ENCODE measurements around the gene JPH2. TPM values are rescaled to one million over a fixed set of nuclear protein-coding genes. Genes with fewer than 3 reads are reported as not detected.

Gene JPH2
- total and polyA plus RNA-seq, 2 experiments from 2014 or later: 0.16 to 1.1 TPM

GRCh38 chr20:44123874-44124535, 63.0 kb downstream of the JPH2 start:
- TF ChIP-seq, protein P1, sequence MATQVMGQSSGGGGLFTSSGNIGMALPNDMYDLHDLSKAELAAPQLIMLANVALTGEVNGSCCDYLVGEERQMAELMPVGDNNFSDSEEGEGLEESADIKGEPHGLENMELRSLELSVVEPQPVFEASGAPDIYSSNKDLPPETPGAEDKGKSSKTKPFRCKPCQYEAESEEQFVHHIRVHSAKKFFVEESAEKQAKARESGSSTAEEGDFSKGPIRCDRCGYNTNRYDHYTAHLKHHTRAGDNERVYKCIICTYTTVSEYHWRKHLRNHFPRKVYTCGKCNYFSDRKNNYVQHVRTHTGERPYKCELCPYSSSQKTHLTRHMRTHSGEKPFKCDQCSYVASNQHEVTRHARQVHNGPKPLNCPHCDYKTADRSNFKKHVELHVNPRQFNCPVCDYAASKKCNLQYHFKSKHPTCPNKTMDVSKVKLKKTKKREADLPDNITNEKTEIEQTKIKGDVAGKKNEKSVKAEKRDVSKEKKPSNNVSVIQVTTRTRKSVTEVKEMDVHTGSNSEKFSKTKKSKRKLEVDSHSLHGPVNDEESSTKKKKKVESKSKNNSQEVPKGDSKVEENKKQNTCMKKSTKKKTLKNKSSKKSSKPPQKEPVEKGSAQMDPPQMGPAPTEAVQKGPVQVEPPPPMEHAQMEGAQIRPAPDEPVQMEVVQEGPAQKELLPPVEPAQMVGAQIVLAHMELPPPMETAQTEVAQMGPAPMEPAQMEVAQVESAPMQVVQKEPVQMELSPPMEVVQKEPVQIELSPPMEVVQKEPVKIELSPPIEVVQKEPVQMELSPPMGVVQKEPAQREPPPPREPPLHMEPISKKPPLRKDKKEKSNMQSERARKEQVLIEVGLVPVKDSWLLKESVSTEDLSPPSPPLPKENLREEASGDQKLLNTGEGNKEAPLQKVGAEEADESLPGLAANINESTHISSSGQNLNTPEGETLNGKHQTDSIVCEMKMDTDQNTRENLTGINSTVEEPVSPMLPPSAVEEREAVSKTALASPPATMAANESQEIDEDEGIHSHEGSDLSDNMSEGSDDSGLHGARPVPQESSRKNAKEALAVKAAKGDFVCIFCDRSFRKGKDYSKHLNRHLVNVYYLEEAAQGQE (IDR thresholded peaks at IDR 0.05; ENCODE audit: unreplicated experiment): no peak
- TF ChIP-seq NANOG (IDR thresholded peaks at IDR 0.05; ENCODE audit: borderline replicate concordance) (no peak), STAT1 (IDR thresholded peaks at IDR 0.05; ENCODE audit: unreplicated experiment) (no peak), ZNF114 (CRISPR knock-in tag; IDR thresholded peaks at IDR 0.05) (no peak), POLR2AphosphoS5 (IDR thresholded peaks at IDR 0.05; ENCODE audit: low read depth) (no peak)
- TF ChIP-seq, protein P2, sequence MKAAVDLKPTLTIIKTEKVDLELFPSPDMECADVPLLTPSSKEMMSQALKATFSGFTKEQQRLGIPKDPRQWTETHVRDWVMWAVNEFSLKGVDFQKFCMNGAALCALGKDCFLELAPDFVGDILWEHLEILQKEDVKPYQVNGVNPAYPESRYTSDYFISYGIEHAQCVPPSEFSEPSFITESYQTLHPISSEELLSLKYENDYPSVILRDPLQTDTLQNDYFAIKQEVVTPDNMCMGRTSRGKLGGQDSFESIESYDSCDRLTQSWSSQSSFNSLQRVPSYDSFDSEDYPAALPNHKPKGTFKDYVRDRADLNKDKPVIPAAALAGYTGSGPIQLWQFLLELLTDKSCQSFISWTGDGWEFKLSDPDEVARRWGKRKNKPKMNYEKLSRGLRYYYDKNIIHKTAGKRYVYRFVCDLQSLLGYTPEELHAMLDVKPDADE (IDR thresholded peaks at IDR 0.05): no peak
- Mint-ChIP-seq H3K4me3 (no peak overlapping the region), H3K36me3 (ENCODE audit: low read depth) (no peaks in the 10 kb centered on the region), H3K27me3 (ENCODE audit: insufficient read depth, low read depth, poor library complexity) (peaks cover 6% of the 10 kb centered on the region), H3K4me1 (peaks cover 2% of the 10 kb centered on the region; the same call in 2 of the 3 replicates), H3K27ac (no peak overlapping the region), H3K9me3 (no peaks in the 10 kb centered on the region)
- DNase-seq (ENCODE audit: low spot score) (no peak), ATAC-seq (no peak; the same call in 2 of the 3 replicates)
- H3K36me3 ChIP-seq (ENCODE audit: insufficient read depth): no peaks in the 10 kb centered on the region
- no peak overlapping the region for H3K4me3 ChIP-seq
- no peaks in the 10 kb centered on the region for H3F3A ChIP-seq (replicated peaks; ENCODE audit: low read depth)
- H3K9me2 ChIP-seq (ENCODE audit: insufficient read depth): no peaks in the 10 kb centered on the region
- H4K20me1 ChIP-seq (replicated peaks; ENCODE audit: insufficient read depth): no peaks in the 10 kb centered on the region
- peak overlapping the region; percentile 91 for H2AFZ ChIP-seq
- no peaks in the 10 kb centered on the region for H3K4me1 ChIP-seq (ENCODE audit: insufficient read depth)
- no peaks in the 10 kb centered on the region for H3K79me2 ChIP-seq (replicated peaks; ENCODE audit: insufficient read depth)
- no peaks in the 10 kb centered on the region for H3K27me3 ChIP-seq (ENCODE audit: insufficient read depth)
- H3K27ac ChIP-seq (ENCODE audit: low read depth): no peak overlapping the region
- H3K4me2 ChIP-seq: no peak overlapping the region

DNA sequence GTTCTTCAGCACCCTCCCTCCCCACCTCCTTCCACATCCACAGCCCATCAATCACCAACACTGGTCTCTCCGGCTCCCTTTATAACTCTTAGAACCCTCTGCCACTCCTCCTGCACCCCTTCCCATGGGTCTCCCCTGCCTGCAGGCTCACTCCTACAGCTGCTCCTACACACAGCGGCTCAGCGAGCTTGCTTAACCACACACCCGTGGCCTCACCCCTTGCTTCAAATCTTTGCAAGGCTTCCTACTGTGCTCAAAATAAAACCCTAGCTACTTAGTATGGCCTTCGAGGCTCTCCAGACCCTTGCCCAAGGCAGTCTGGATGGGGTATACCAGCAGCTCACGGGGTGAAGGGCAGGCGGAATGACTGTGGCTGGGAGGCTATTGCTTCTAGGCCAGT, 63.7 kb downstream of the JPH2 start:
- H3K4me1 Mint-ChIP-seq: peaks cover 2% of the 10 kb centered on the region; the same call in 2 of the 3 replicates
- no peak overlapping the region for H3K4me3 Mint-ChIP-seq
- Histone ChIP-seq H3K4me3 (no peak overlapping the region), H3K9me2 (ENCODE audit: insufficient read depth) (no peaks in the 10 kb centered on the region), H4K20me1 (replicated peaks; ENCODE audit: insufficient read depth) (no peaks in the 10 kb centered on the region), H3K79me2 (replicated peaks; ENCODE audit: insufficient read depth) (no peaks in the 10 kb centered on the region), H3F3A (replicated peaks; ENCODE audit: low read depth) (no peaks in the 10 kb centered on the region), H3K4me2 (no peak overlapping the region), H3K36me3 (ENCODE audit: insufficient read depth) (no peaks in the 10 kb centered on the region), H3K27ac (ENCODE audit: low read depth) (no peak overlapping the region), H2AFZ (peak overlapping the region; percentile 91), H3K4me1 (ENCODE audit: insufficient read depth) (no peaks in the 10 kb centered on the region), H3K27me3 (ENCODE audit: insufficient read depth) (no peaks in the 10 kb centered on the region)
- H3K9me3 Mint-ChIP-seq: no peaks in the 10 kb centered on the region
- H3K27me3 Mint-ChIP-seq (ENCODE audit: insufficient read depth, low read depth, poor library complexity): peaks cover 6% of the 10 kb centered on the region
- H3K27ac Mint-ChIP-seq: no peak overlapping the region
- ATAC-seq (peak; percentile 54), DNase-seq (ENCODE audit: low spot score) (no peak)
- H3K36me3 Mint-ChIP-seq (ENCODE audit: low read depth): no peaks in the 10 kb centered on the region
- TF ChIP-seq EZH2phosphoT487 (IDR thresholded peaks at IDR 0.05; ENCODE audit: unreplicated experiment) (no peak), STAT1 (IDR thresholded peaks at IDR 0.05; ENCODE audit: unreplicated experiment) (no peak), CTCF (conservative IDR thresholded peaks at IDR 0.05; ENCODE audit: low read depth in 2 of 2) (no peak)
- TF ChIP-seq, protein P1 (IDR thresholded peaks at IDR 0.05; ENCODE audit: unreplicated experiment): no peak

Data from GM23338 (cell line).